A673 (cell line): ENCODE data around the gene IFNLR1.

Experiments
- EZH2 ChIP-seq: fragments of 200-600 bp; sonication (generic); IDR thresholded peaks from 2 replicates; pipeline ENCODE4 v1.6.1; 2017; ENCODE audit warnings: borderline replicate concordance, low read depth, mild to moderate bottlenecking, mixed read lengths, antibody characterized with exemption, low read length; ENCODE audit not compliant: poor library complexity, severe bottlenecking
- TF ChIP-seq, protein P1 (sequence below): fragments of 300-800, 200-600 bp; sonication (generic); conservative IDR thresholded peaks from 2 replicates; pipeline ENCODE4 v1.5.1; 2017; ENCODE audit warnings: low read depth, mild to moderate bottlenecking, antibody characterized with exemption, low read length, moderate library complexity, mixed read lengths

DNA sequence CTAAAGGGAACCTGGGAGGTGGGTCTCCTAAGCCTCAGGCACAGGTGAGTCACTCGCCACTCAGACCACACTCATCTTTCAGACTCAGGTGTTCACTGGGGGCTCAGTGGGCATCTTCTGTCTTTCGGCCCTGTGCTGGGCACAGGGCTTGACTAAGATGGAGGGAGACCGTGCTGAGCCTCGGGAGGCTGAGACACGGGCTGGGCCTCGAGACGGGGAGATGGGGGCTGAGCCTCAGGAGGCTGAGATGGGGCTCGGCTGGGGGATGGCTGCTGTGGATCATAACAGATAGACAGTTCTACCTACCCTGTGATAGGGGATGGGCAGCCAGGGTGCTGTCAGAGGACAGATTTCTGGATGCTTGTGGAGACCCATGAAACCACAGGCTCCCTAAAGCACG, 15.5 kb upstream of the IFNLR1 start:
- no peak for TF ChIP-seq EZH2
- TF ChIP-seq, protein P1, sequence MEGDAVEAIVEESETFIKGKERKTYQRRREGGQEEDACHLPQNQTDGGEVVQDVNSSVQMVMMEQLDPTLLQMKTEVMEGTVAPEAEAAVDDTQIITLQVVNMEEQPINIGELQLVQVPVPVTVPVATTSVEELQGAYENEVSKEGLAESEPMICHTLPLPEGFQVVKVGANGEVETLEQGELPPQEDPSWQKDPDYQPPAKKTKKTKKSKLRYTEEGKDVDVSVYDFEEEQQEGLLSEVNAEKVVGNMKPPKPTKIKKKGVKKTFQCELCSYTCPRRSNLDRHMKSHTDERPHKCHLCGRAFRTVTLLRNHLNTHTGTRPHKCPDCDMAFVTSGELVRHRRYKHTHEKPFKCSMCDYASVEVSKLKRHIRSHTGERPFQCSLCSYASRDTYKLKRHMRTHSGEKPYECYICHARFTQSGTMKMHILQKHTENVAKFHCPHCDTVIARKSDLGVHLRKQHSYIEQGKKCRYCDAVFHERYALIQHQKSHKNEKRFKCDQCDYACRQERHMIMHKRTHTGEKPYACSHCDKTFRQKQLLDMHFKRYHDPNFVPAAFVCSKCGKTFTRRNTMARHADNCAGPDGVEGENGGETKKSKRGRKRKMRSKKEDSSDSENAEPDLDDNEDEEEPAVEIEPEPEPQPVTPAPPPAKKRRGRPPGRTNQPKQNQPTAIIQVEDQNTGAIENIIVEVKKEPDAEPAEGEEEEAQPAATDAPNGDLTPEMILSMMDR: no peak
